Stimulated activated CD4-positive, alpha-beta T cell treated with anti-CD3 and anti-CD28 coated beads, Interleukin-12 subunit alpha, Interleukin-12 subunit beta, amount 100 ng/mL, for 48 hours (primary cell): ENCODE results near the gene CHSY1.
"Not testable (repeated sequence)": the region's sequence is repeated elsewhere in the genome, so short reads cannot be mapped to it uniquely, and the experiment has no call there.

Experiments used
- DNase-seq, 3 donors: peaks; one replicate each; pipeline ENCODE4 v3.0.0-alpha.2; 2020; ENCODE audit warnings: low read depth in 2 of 3, low spot score in 1 of 3

Gene CHSY1

GRCh38 chr15:101251830-101252820 is at the start of gene CHSY1:
Gene CHSY1 (minus strand): TSS chr15:101252048. CDS start chr15:101251456, 592 bp downstream.
- DNase-seq, result peak; percentile 74 to 81 (median 77)

DNA sequence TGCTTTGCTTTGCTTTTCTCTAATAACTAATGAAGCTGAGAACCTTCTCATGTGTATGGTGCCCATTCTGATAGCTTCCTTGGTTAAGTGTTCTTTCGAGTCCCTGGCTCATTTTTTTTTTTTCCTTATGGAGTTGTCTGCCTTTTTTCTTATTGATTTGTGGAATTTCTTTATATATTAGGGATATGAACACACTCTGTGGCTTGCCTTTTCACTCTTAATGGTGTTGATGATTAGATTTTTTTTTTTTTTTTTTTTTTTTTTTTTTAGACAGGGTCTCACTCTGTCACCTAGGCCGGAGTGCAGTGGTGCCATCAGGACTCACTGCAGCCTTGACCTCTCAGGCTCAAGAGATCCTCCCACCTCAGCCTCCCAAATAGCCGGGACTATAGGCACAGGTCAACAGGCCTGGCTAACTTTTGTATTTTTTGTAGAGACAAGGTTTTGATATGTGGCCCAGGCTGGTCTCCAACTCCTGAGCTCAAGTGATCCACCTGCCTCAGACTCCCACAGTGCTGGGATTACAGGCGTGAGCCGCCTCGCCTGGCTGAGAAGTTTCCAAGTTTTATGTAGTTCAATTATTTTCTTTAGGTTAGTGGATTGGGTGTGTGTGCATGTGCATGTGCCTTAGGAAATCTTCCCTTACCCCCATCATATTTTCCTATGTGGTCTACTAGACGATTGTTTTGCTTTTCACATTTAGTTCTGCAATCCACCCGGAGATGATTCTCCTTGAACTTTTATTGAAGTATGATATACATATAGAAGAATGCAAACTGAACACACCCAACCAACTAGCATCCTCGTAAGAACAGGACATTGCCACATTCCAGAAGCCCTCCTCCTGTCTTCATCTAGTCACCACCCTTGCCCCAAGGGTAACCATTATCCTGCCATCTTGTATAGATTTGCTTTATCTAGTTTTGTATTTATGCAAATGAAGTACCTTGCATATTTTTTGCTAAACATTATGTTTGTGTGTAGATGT is 44.9 kb upstream of the CHSY1 start:
- DNase-seq, result no peak

GRCh38 chr15:101295607-101296161 is 43.8 kb upstream of the CHSY1 start:
- DNase-seq, result peak in 1 of 3 donors; percentile 15

DNA sequence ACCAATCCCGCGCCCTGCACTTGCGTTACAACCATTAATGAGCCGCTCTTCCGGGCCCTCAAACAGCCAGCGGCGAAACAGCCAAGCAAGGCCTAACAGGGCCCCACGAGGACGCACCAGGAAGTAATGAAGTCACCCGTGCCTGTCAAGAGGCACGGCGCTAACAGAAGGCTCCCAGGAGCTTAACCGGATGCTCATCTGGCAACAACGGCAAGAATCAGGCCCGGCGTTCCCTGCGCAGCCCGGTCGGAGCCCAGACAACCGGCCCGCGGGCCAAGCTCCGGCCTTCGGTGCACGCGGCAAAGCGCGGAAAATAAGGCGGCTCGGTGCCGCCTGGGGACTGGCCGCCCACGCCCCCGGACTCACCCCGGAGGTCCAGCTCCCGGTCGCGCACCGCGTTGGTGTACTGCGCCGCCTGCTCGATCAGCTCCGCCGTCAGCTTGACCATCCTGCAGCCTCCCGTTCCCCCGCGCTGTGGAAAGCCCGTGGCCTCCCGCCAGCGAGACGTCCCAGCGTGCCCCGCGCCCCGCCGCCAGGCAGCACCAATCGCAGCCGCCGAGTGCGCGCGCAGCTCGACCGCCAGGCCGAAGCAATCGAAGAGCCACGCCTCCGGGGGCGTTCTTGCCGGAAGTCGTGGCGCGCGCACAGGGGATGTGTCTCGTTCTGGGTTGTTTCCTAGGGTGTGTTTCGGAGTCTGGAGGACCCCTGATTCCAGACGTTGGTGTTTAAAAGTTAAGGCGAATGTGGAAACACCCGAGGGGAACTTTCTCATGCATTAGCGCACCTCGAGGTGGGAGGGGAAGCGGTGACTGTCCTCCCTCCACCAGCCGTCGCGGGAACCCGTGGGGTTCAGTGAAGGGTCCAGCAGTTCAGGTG is 43.1 kb upstream of the CHSY1 start, which contains the start of gene SNRPA1:
TSS of gene SNRPA1 (minus strand) at position 518 of the 876 bp plus-strand sequence. CDS start at position 448, 70 bp downstream.
- peak; percentile 93 to 99 (median 96) for DNase-seq

- no peak for DNase-seq
These were observed 41.3 kb upstream of the CHSY1 start for GRCh38 chr15:101293122-101293521.

- peak in 1 of 3 donors; percentile 32 for DNase-seq
These were observed 37.2 kb upstream of the CHSY1 start for GRCh38 chr15:101288905-101289513.

DNA sequence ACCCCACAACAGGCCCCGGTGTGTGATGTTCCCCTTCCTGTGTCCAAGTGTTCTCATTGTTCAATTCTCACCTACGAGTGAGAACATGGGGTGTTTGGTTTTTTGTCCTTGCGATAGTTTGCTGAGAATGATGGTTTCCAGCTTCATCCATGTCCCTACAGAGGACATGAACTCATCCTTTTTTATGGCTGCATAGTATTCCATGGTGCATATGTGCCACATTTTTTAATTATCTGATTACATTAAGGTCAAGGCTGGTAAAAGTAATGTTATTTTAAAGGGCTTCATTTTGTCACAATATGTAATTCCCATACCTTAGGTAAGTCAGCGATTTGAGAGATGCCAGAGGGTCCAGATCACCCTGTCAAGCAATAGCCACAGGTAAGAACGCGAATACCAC is 35.5 kb upstream of the CHSY1 start:
- DNase-seq, result not testable (repeated sequence)

DNA sequence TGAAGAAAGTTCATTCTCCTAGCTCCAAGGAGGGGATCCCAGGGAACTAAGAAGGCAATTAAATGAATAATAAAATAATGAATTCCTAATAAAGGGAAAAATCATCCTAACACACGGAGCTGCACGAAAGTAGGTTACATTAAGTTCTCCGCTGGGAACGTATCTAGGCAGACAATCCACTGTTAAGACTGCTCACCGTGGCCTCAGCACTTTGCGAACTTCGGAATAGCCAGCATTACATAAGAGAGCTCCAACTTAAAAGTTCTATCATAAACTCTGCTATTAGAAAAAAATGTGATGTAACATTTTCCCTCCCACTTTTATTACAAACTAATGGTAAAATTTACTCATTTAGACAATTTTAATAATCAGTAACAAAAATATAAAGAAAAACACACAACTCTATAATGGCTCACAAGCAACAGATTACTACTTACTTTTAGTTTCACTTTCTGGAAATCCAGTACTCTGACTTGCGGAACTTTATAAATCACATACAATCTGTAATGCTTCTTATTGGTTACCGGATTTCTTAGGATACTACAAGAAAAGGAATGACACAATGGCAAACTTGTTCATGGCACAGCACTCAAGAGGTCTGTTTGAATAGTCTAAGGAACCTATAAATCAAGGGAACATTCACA is 34.7 kb upstream of the CHSY1 start:
- DNase-seq, result no peak

DNA sequence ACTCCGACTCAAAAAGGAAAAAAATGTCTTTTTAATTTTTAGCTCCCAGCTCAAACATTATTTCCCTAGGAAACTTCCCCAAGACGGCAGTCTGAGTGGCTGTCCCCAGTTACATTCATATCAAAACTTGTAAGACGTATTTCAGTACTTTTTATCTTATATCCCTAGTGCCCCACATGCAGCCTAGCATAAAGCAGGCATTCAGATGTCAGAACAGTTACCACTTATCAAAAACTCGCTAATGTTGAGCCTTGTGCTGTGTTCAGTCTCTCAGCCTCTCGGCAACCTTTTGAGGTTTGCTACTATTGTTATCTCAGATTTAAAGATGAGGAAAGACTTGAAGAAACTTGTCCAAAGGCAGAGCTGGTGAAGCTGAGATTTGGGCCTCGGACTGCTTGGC is 32.1 kb upstream of the CHSY1 start:
- DNase-seq, result no peak

GRCh38 chr15:101280007-101280406 is 28.2 kb upstream of the CHSY1 start:
- no peak for DNase-seq

GRCh38 chr15:101277943-101278564 is 26.2 kb upstream of the CHSY1 start:
- DNase-seq, result no peak

DNA sequence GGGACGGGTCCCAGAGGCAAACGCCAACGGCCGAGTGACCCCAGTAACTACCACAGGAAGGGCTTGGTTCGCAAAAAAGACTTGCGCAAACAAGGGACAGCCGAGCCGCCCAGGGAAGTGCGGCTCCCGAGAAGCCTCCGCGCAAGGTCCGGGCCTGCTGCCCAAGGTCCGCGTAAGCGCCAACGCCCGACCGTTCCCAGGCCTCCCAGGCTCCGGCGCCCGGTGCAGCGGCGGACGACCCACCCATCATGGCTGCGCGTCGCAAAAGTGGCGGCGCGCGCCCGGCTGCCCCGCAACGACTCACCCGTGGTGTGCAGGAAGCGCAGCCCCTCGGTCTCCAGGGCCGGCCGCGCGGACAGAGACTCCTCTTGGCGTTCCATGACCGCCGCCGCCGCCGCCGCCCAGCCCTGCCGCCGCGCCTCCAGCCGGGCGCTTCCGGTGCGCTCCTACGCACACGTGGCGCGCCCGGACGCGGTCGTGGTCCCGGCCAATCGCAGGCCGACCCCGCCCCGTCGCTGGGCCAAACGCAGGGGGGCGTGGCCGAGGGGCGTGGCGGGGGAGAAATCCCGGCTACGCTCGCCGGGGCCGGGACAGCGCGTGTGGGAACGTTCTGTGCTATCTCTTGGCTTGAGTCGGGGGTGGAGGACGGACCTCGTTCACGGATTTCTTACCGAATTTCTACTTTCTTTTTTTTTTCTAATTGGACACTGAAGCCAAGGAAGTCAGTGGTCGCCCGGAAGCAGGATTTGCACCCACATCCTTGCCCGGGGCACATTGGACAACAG is 25.4 kb upstream of the CHSY1 start, which contains the start of gene SELENOS:
TSS of gene SELENOS (minus strand) at position 448 of the 785 bp plus-strand sequence. CDS start at position 380, 68 bp downstream.
- peak; percentile 69 to 89 (median 76) for DNase-seq

DNA sequence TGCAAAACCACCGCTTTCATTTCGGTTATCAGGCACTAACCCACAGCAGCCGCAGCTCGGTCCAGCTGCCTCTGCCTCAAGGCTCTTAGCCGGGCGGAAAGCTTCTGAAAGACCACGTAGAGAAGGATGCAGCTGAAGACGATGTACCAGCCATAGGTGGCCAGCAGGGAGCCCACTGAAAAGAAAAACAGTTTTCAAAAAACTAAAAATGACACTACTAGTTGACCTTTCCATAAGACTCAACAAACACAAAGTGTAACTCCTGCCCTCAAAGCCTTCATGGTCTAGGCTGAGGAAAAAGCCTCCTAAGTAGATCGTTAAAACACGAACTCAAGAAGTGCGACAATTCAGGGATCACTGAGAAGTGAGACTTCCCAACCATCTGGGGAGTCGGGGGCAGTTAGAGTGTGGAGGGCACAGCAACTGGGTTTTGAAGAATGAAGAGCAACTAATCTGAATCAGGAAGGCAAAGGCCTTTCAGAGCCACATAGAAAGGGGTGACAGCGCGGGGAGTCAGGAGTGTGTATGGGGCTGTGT is 24.7 kb upstream of the CHSY1 start:
- no peak for DNase-seq

GRCh38 chr15:101275018-101275417 is 23.2 kb upstream of the CHSY1 start:
- no peak for DNase-seq

DNA sequence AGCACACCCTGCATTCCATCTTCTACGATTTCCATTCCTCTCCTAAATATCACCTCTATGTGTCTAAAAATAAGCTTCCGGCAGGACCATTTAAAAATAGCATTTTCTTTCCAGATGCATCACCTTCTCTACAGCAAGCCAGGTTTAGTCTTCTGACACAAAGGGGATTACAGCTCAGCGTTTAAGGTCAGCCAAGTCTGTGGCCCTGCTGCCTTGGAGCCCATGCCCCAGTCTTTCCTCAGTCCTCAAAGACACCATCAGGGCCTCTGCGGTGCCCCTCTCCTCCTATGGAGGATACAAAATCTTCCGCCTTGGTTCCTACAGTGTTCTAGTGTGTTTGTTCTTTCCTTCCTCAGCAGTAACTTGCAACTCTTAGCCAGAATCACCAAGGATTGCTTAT is 21.7 kb upstream of the CHSY1 start:
- DNase-seq, result no peak

DNA sequence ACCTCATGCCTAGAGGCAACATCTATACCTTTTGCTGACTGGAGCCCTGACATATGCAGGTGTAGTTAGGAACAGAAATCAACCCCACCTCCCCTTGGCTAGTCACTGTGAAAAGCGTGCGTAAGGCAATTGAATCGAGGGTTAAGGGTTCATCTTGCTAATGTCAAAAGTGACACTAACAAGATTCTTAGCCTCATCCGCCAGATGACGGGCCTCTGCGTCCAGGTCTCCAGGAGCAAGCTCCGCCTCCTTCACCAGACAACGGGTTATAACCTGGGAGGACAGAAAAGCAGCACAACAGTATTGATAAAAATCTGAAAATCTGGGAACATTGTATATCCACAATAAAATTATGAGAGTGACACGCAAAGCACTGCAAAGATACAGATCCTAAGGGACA is 20.7 kb upstream of the CHSY1 start:
- DNase-seq, result no peak

- DNase-seq, result no peak
These were observed 17.8 kb upstream of the CHSY1 start for GRCh38 chr15:101269479-101270223.
